T1000 (cell line): ENCODE results near the gene PTH1R.
"Not testable (repeated sequence)": the region's sequence is repeated elsewhere in the genome, so short reads cannot be mapped to it uniquely, and the experiment has no call there.

ENCODE experiments used
- DNase-seq: peaks from one replicate; lab custom pipeline; 2025; ENCODE audit warnings: mixed read lengths; lab: John Stamatoyannopoulos, UW

Gene PTH1R

DNA sequence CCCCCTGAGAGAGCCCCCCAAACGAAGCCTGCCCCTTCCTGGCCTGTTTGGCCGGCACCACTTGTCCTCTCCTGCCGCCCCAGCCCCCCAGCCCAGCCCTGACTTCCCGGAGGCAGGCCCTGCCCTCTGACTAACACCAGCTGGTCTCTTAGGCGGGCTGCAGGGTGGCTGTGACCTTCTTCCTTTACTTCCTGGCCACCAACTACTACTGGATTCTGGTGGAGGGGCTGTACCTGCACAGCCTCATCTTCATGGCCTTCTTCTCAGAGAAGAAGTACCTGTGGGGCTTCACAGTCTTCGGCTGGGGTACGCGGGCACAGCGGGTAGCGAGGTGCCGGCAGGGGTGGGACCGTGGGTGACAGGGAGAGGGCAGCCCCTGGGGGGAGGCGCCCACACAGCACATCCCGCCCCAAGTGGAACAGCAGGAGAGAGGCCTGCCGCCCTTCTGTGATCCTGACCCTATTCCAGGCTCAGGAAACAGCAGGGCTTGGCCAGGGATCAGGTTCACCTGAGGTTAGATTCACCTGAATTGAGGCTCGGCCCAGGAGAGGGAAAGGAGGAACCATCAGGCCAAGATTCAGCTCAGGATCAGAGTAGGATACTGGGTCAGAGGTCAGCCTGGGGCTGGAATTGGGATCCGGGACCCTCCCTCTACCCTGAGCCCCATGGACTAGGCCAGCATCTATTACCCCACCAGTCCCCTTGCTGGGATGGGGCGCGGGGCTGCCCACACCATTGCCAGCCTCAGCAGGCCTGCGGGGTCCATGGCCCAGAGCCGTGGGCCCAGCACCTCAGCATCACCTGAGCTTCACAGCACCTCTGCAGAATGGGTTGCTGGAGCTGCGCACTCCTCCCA is 21.9 kb downstream of the PTH1R start:
- no peak for DNase-seq

DNA sequence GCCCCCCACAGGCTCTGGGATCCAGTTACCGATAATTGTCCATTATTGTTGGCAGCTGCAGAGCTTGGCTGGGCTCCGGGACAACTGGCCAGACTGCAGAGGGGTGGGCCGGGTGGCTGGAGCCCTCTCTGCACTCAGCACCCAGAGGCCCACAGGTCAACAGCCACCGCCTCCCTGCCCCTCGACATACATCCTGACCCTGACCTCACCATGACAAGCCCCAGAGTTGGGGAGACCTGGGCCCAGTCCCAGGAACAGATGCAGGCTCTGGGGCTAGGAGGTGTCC is 22.4 kb downstream of the PTH1R start:
- no peak for DNase-seq

DNA sequence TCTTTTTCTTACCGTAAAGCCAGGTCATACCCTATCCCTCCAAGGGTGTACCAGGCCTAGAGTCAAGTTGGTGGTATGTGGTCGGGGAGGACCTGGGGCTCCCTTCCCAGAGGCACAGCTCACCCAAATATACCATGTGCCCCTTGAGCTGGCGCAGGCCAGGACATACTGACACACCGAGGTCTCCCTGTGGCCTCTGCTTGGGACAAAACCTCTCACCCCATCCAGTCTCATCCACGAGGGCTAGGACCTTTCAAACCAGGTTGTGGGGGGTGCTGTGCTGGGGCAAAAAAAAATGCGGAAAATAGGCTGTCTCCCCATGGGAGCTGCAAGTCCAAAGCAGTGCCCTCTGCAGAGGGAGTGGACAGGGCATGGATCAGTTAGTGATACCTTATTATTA is 22.8 kb downstream of the PTH1R start:
- DNase-seq: no peak

DNA sequence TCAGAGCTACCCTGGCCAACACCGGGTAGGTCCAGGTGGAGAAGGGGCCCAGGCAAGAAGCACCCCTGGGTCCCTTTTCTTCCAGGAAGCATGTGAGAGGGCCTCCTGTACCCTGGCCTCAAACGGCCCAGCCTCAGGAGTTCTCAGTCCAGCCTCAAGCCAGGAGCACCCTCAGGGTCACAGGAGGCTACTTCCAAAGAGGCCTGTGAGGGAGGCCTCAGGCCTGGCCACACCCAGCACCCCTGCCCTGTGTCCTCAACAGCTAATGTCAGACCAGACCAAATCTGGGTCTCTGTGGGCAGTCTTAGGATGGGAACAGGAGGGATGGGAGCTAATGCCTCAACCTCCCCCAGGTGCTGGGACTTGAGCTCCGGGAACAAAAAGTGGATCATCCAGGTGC is 23.5 kb downstream of the PTH1R start:
- DNase-seq: no peak

DNA sequence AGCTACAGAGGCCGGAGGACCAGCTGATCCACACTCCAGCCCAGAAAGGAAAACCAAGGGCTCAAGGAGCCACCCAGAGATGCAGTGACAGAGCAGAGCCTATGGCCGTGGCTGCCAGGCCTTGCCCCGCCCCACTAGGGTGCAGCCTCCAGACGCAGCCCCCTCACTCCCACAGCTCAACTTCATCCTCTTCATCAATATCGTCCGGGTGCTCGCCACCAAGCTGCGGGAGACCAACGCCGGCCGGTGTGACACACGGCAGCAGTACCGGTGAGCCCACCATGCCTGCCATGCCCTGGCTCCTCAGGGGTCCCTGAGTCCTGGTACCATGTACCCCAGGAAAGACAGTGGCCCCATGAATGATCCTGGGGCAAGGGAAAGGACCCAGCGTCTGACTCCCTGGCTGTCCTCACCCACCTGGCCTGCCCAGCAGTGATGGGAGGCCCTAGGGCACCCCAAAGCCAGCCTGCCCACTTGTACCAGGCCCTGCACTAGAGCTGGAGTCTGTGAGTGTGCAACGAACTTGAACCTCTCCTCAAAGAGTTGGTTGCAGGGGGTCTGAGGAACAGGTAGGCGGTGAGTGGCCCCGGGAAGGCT is 24.2 kb downstream of the PTH1R start:
- DNase-seq: no peak

DNA sequence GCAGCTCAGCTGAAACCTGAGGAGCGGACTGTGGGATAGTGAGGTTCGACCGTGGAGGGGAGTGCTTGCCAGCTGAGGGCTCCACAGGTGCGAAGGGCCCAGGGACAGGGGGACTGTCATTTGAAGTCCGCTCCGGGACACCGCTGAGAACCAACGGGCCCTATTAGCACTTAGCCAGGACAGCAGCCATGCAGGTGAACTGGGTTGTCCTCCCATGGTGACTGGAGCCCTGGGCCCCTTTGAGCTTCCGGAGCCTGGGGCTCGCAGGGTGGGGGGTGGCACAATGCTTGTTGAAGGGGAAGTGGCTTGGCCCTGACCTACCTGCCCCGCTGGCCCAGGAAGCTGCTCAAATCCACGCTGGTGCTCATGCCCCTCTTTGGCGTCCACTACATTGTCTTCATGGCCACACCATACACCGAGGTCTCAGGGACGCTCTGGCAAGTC is 24.7 kb downstream of the PTH1R start:
- DNase-seq: no peak

DNA sequence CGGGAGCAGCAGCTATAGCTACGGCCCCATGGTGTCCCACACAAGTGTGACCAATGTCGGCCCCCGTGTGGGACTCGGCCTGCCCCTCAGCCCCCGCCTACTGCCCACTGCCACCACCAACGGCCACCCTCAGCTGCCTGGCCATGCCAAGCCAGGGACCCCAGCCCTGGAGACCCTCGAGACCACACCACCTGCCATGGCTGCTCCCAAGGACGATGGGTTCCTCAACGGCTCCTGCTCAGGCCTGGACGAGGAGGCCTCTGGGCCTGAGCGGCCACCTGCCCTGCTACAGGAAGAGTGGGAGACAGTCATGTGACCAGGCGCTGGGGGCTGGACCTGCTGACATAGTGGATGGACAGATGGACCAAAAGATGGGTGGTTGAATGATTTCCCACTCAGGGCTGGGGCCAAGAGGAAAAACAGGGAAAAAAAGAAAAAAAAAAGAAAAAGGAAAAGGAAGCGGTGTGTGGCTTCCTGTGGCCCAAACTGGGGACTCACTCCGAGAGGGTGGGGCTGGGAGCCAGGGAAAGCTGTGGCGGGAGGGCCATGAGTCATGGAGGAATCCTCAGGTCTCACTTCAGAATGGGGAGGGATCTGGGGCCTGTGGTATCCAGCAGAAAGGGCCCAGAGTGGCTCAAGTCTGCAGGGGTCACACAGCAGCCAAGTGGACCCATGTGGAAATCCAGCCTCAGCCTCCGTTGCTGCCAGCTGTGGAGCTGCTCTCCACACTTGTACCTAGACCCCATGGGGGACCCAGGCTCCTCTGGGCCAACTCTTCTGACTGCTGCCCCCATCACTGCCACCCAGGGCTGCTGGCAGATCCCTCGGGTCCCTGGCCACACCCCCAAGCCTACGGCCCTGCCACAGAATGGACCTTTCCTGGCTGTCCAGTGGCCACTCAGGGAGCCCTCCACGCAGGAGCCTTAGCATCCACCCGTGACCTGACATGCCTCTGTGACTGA is 26.1 kb downstream of the PTH1R start:
- DNase-seq: no peak

DNA sequence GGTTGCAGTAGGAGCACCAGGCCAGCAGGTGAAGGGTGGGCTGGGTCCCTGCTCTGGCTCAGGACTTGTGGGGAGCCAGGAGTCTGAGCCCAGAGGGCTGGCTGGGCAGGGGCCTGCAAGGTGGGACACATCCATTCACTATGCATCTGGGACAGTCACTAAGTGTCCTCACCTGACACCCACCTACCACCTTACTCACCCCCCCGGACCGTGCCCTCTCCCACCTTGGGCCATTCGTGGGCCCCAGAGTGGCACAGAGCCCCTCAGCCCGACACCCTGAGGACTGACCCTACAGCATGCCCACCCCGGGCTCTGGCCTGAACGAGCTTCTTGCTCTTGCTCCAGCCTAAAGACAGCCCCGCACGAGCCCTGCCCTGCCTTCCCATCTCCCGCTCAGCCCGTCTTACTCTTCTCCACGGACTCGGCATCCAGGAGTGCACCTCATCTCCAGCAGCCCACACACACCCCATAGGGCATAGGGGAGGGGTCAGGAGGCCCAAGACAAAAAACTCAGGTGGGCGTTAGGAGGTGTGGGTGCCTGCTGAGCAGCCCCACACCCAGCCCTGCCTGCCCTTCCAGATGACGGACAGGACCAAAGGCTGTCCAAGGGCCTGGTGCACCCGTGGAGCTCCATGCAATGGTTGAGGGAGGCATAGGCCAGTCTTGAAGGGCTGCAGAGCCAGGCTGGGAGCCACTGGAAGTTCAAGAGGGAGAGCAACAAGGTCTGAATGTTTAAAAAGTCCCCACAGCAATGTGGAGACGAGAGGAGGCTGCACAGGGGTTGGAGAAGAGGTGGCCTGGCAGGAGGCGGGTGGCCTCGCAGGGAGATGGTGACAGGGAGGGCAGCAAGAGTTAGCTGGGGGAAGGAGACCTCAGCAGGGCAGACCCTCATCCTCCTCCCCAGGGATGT is 27.0 kb downstream of the PTH1R start:
- no peak for DNase-seq

DNA sequence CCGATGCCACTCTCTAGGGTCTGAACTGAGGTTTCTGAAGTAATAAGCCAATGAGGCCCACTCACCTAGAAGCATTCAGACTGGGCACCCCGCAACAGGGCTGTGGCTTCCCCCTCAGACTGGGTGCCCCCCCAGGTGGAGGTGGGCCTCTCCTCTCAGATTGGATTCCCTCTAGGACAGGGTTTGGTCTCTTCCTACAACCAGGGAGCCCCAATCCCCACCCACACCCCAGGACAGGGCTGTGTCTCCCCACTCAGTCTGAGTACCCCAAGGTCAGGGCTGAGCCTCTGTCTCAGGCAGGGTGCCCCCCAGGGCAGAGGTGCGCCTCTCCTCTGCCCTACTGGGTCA is 27.7 kb downstream of the PTH1R start:
- no peak for DNase-seq

DNA sequence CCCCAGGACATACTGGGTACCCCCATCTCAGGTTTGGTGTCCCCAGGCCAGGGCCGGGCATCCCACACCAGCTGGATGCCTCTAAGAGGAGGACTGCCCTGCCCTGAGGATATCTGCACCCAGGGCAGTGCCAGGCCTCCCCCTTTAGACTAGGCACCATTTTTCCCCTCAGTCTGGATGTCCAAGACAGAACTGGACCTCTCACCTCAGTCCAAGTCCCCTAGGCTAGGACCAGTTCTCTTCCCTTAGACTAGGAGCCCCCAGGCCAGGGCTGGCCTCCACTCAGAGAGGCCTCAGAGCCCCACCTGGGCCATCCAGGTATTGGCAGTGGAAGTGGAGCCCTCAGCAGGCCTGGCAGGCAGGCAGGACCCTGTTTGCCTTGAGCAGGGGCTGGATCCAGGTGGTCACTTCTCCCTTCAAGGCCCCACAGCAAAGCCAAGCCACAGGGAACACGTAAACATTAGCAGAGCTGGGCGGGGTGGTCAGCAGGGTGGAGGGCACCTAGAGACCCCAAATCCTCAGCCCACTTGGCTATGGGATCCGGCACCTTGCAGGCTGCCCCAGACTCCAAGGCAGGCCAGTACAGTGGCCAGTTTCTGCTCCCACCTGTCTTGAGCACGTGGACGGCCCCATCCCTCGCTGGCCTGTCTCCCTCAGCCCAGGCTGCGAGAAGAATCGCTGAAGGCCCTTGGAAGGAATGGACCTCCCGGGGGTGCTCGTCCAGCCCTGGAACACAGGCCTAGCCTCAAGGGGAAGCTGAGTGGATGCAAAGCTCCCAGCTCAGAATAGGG is 28.3 kb downstream of the PTH1R start:
- no peak for DNase-seq

DNA sequence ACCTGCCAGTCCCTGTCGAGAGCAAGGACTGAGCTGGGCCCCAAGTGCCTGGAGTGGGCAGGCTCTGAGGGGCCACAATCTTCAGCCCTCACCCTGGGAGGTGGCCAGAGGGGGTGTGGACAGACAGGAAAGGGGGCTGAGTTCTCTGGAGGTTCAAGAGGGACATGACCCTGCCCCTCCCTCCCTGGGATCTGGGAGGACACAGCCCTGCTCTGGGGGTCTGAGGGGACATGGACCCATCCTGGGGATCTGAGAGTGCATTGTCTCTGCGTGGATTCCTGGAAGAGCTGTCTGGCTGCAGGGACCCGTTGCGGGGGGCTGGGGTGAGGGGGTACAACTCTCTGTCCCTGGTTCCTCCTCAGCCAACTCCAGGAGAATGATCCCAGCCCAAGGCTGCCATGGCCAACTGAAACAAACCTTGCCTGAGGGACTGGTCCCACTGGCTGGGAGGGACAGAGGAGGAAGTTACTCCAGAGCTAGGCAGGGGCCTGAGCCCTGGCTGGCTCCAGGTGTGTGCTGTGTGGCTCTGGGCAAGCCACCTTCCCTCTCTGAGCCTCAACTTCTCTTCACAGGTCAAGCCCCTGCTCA is 29.0 kb downstream of the PTH1R start:
- no peak for DNase-seq

DNA sequence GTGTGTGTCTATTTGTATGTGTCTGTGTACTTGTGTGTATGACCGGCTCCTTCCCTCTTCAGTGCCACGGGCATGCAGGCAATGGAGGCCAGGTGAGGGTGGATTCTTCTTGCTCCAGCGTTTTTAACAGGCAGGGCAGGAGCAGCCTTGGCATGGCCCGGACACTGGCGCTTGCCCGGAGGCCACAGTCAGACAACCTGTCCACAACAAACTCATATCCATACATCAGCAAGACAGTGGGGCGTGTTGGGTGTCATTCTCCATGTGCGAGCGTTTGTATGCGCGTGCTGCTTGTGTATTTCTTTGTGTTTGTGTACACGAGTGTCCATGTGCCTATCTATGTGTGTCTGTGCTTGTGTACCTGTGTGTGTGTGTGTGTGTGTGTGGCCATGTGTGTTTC is 29.8 kb downstream of the PTH1R start:
- DNase-seq: no peak

DNA sequence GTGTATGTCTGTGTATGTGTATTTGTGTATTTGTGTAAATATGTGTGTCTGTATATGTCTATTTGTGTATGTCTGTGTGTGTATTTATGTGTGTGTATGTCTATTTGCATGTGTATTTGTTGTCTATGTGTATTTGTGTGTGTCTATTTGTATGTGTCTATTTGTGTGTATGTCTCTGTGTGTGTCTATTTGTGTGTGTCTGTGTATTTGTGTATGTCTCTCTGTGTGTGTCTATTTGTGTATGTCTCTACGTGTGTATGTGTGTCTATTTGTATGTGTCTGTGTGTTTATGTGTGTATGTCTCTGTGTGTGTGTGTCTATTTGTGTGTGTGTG is 30.4 kb downstream of the PTH1R start:
- no peak for DNase-seq

DNA sequence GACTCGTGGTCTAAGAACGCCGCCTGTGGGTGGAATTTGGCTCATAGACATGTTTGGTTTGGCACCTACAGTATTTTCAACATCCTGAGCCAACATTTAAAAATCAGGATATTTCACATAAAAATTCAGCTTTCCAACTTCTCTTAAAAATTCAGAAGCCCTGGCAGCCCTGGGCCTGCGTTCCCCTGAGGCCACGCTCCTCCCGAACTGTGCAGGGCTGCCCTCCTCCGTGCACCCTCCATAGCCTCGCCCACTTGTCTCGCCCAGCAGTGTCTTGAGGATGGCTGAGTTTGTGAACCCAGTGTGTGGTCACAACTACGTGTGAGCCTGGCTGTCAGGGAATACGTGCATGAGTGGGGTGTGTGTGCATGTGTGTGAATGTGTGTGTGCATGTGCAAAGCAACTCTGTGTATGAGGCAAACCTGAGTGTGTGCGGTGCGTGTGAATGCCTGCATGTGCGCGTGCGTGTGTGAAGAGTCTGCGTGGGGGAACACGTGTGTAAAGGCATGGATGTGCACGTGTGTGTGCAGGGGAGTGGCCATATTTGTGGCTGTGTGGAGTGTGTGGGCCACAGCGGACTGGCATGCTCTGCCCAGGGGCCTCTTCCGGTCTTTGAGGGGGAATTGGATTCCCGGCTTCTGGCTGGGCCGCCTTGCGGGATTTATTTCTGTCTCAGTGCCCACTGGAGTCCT is 30.9 kb downstream of the PTH1R start:
- no peak for DNase-seq

DNA sequence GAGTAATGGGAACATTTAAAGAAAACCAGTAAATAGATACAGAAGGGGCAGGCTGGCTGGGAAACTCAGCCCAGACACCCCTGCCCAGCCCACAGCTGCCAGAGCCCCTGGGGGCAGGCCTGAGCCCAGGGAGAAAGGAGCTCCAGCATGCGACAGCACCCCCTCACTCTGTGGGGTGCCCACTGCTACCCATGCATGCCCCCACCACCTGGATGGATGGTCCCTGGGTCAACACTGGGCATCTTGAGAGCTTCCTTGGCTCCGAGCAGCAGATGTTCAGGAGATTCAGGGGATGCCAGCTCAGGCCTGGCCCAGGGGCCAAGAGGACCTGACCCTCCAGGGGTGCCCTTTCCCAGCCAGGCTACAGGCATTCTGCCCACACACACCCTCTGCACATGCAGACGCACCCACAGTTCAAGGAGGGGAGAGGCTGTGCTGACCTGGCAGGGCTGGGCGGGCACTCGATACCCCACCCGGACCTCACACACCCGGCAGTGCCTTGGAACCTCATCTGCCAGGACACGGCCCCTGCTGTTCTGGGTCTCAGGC is 31.5 kb downstream of the PTH1R start:
- no peak for DNase-seq

DNA sequence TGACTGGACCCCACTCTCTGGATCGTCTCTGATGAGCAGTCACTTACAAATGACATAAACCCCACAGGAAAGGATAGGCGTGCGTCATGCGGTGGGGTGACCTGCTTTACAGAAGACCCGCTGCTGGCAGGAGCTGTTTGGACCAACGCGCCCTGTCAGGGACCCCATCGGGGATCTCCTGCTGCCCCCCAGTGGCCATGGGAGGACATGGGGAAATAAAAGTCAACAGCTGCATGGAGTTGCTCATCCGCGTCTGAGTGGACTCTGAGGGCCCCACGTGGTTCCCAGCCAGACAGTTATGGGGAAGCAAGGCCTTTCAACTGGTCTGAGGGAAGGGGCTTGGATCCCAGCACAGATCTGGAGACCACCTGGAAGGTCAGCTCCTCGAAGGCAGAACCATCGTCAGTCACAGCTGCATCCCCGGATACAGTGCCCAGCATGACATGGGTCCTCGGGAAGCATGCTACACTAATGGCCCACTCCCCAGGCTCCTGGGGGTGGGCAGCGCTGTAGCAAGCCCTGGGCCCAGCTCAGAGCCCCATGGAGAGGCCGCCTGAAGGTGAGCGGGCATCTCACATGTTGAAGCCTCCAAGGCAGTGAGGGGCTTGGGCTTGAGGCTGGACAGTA is 32.1 kb downstream of the PTH1R start:
- peak; percentile 77 for DNase-seq

DNA sequence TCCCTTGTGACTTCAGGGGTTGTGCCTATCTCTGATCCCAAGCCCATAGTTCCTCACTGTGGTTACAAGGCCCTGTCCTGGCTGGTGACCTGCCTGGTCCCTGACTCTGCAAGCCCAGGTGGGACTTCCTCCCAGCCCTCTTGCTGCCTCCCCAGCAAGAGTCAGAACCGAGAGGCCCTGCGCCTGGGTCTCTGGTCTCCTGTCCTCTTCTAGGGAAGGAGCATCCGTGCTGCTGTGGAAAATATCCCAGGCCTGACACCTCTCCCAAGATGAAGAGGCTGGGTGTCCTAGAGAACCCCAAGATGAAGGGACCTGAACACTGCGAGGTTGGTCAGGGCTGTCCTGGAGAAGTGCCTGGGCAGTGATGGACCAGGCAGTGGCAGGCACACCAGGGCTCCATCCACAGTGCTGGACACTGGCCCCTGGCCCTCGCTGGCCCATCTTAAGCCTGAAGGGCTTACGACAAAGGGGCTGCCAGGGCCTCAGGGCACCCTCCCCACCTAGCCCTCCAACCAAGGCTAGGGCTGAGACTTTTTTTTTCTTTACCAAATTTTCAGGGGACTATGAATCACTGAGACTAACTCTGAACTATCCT is 32.7 kb downstream of the PTH1R start:
- no peak for DNase-seq

DNA sequence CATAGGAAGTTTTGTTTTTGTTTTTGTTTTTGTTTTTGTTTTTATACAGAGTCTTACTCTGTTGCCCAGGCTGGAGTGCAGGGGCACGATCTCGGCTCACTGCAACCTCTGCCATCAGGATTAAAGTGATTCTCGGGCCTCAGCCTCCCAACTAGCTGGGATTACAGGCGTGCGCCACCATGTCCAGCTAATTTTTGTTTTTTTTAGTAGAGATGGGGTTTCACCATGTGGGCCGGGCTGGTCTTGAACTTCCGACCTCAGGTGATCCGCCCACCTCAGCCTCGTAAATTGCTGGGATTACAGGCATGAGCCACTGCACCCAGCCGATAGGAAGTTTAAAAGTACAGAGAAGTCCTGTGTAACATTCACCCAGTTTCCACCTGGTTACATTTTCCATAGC is 33.4 kb downstream of the PTH1R start:
- DNase-seq: not testable (repeated sequence)

DNA sequence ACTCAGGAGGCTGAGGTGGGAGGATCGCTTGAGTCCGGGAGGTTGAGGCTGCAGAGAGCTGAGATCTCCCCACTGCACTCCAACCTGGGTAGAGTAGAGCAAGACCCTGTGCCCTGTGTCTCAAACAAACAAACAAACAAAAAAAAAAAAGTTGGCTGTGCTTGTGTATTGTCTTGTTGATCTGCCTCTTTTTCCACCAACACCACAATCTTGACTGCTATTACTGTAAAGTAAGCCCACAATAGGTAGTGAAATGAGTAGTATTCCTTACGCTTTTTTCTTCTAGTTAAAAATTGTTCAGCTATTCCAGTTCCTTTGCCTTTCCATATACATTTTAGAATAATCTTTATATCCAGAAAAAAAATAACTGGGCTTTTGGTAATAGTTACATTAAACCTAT is 35.5 kb downstream of the PTH1R start:
- no peak for DNase-seq
